ENCODE results near the gene C22orf42.

- TF ChIP-seq CTCF (IDR thresholded peaks at IDR 0.05), result no peak
- no peak for TF ChIP-seq POLR2A (IDR thresholded peaks at IDR 0.05)
Observed at GRCh38 chr22:32175683-32176644, 16.9 kb upstream of the C22orf42 start.
